H1 (cell line): ENCODE measurements around the gene TCAP. TPM values are rescaled to one million over a fixed set of nuclear protein-coding genes. Genes with fewer than 3 reads are reported as not detected.

Source experiments
- EZH2 ChIP-seq: fragments of 200-600 bp; sonication (generic); IDR thresholded peaks from 2 replicates; pipeline ENCODE4 v1.7.1; 2012; ENCODE audit warnings: low read depth, mild to moderate bottlenecking, moderate library complexity, low read length, inconsistent platforms; ENCODE audit not compliant: severe bottlenecking
- GTF2F1 ChIP-seq: IDR thresholded peaks from 2 replicates; pipeline ENCODE4 v1.6.1; 2012; ENCODE audit warnings: low read depth, low read length, improper control_type of control experiment, borderline replicate concordance
- MAFK ChIP-seq: IDR thresholded peaks from 2 replicates; pipeline ENCODE4 v1.6.1; 2012; ENCODE audit warnings: low read depth, mild to moderate bottlenecking, improper control_type of control experiment, low read length
- SIN3A ChIP-seq, 2 experiments: IDR thresholded peaks in 1 of 2; conservative IDR thresholded peaks in 1 of 2; 2 replicates each; pipeline ENCODE4 v1.6.1; 2011 to 2012; ENCODE audit warnings: low read length in 2 of 2, improper control_type of control experiment in 1 of 2, low read depth in 1 of 2, mild to moderate bottlenecking in 1 of 2
- USF2 ChIP-seq: IDR thresholded peaks from 2 replicates; pipeline ENCODE4 v1.6.1; 2011; ENCODE audit warnings: low read length, improper control_type of control experiment
- polyA plus RNA-seq, 7 experiments: library from polyadenylated mRNA; depleted of rRNA in 3 of 7; stranded (reverse) in 5 of 7; unstranded in 2 of 7; fragments of >200 nt in 5 of 7; fragments of 200-250 nt in 2 of 7; gene quantifications; 1 replicate in 5 of 7; 2 replicates in 1 of 7; 4 replicates in 1 of 7; pipeline versions ENCODE4 v1.2.1 to v1.2.3, GENCODE V29; 2011 to 2013; ENCODE audit warnings: missing spikeins in 2 of 7, mixed read lengths in 2 of 7
- total RNA-seq: library from RNA; stranded (reverse); fragmentation: NEBNext Ultra II Directional; extraction: Animal tissue kit (Norgen Biotek cat#: 25700); gene quantifications from 2 replicates; pipeline ENCODE4 v1.2.1, GENCODE V29; 2021

Gene TCAP
- total and polyA plus RNA-seq, 2 of the 8 experiments (the other 6 are each of a cell fraction or from before 2014, with no cell fraction given): 0.82 to 1.4 TPM

GRCh38 chr17:39673335-39674081 is 8.4 kb downstream of the TCAP start (continued):
- TF ChIP-seq GTF2F1: no peak
- no peak for TF ChIP-seq MAFK
- TF ChIP-seq EZH2: no peak
- TF ChIP-seq USF2: no peak
- TF ChIP-seq SIN3A (conservative IDR thresholded peaks at IDR 0.05 in 1 of 2, IDR thresholded peaks at IDR 0.05 in 1 of 2; ENCODE audit: low read depth in 1 of 2, low read length in 2 of 2): no peak
- TF ChIP-seq, all 59 proteins: peak for 0
